PC-9 (cell line): ENCODE results near the gene KAT6B. TPM values are rescaled to one million over a fixed set of nuclear protein-coding genes. Genes with fewer than 3 reads are reported as not detected.
"Not testable (repeated sequence)": the region's sequence is repeated elsewhere in the genome, so short reads cannot be mapped to it uniquely, and the experiment has no call there.

ENCODE experiments used
- BruUV-seq: library from RNA; stranded (reverse); fragments of 400-500 nt; replicated peaks from 2 replicates; lab custom pipeline; 2021; lab: Mats Ljungman, UMichigan
- CTCF ChIA-PET: fragments of 300-600 bp; sonication (Branson Sonifier 250); formaldehyde crosslinking; loops from one replicate; lab custom pipeline; 2022; ENCODE audit warnings: antibody characterized with exemption; lab: Charles Lee
- POLR2A ChIA-PET: fragments of 300-600 bp; sonication (Branson Sonifier 250); formaldehyde crosslinking; loops from one replicate; lab custom pipeline; 2022; ENCODE audit warnings: antibody characterized with exemption; ENCODE audit not compliant: unreplicated experiment; lab: Charles Lee
- DNase-seq, 2 experiments: peaks; one replicate each; pipeline versions ENCODE4 v3.0.0 to v3.0.0-alpha.2; 2015 to 2022; ENCODE audit warnings: mixed read lengths in 1 of 2
- H2AFZ ChIP-seq: fragments of 200-600 bp; sonication (generic); 2 replicates; pipeline ENCODE4 v1.8.1; 2017; ENCODE audit warnings: antibody characterized with exemption
- H3F3A ChIP-seq: fragments of 200-600 bp; sonication (generic); 2 replicates; pipeline ENCODE4 v1.8.1; 2017; ENCODE audit warnings: antibody characterized with exemption, mild to moderate bottlenecking, low read depth; ENCODE audit not compliant: insufficient read depth
- H3K27ac ChIP-seq: fragments of 200-600 bp; sonication (generic); 2 replicates; pipeline ENCODE4 v1.6.1; 2016; ENCODE audit warnings: mixed run types
- H3K27me3 ChIP-seq: fragments of 200-600 bp; sonication (generic); 2 replicates; pipeline ENCODE4 v1.6.1; 2016; ENCODE audit warnings: low read depth, mixed run types; ENCODE audit not compliant: insufficient read depth
- H3K36me3 ChIP-seq: fragments of 200-600 bp; sonication (generic); 2 replicates; pipeline ENCODE4 v1.6.1; 2016; ENCODE audit warnings: low read depth, mixed run types
- H3K4me1 ChIP-seq: fragments of 200-600 bp; sonication (generic); replicated peaks from 2 replicates; pipeline ENCODE4 v1.6.1; 2016; ENCODE audit warnings: mixed run types; ENCODE audit not compliant: insufficient read depth
- H3K4me2 ChIP-seq: fragments of 200-600 bp; sonication (generic); 2 replicates; pipeline ENCODE4 v1.6.1; 2017; ENCODE audit warnings: mixed run types
- H3K4me3 ChIP-seq: fragments of 200-600 bp; sonication (generic); 2 replicates; pipeline ENCODE4 v1.6.1; 2016; ENCODE audit warnings: mixed run types
- H3K79me2 ChIP-seq: fragments of 200-600 bp; sonication (generic); 2 replicates; pipeline ENCODE4 v1.6.1; 2017; ENCODE audit warnings: low read depth, mixed run types
- H3K9me2 ChIP-seq: fragments of 200-600 bp; sonication (generic); 2 replicates; pipeline ENCODE4 v1.8.1; 2017; ENCODE audit warnings: mild to moderate bottlenecking; ENCODE audit not compliant: insufficient read depth
- H3K9me3 ChIP-seq: fragments of 200-600 bp; sonication (generic); 2 replicates; pipeline ENCODE4 v1.8.1; 2016; ENCODE audit warnings: low read depth; ENCODE audit not compliant: insufficient read depth
- H4K20me1 ChIP-seq: fragments of 200-600 bp; sonication (generic); 2 replicates; pipeline ENCODE4 v1.8.1; 2017; ENCODE audit not compliant: insufficient read depth
- CTCF ChIP-seq: fragments of 200-600 bp; sonication (generic); conservative IDR thresholded peaks from 2 replicates; pipeline ENCODE4 v1.6.1; 2017; ENCODE audit warnings: mixed run types, antibody characterized with exemption, mild to moderate bottlenecking, moderate library complexity
- EZH2 ChIP-seq: fragments of 200-600 bp; sonication (generic); IDR thresholded peaks from 2 replicates; pipeline ENCODE4 v1.8.0; 2017; ENCODE audit warnings: antibody characterized with exemption, low read depth
- intact Hi-C: fragments of 100-400 bp; cut with micrococcal nuclease; formaldehyde crosslinking; loops from one replicate; pipeline ENCODE4 v1.10.0; 2022; ENCODE audit not compliant: unreplicated experiment
- total RNA-seq: library from RNA; stranded (reverse); gene quantifications from 2 replicates; pipeline ENCODE4 v1.2.3, GENCODE V29; 2021

Gene KAT6B
- total RNA-seq, 1 experiment from 2014 or later = 30.9 TPM

GRCh38 chr10:74891053-74891452 is 64.7 kb downstream of the KAT6B start:
- ChIA-PET POLR2A (interaction anchor here (0.7 kb wide), 1 partner anchor 109 kb away, joined by 9 read pairs; no protein-coding TSS in a partner anchor), CTCF (no interaction called here)
- Histone ChIP-seq H3F3A (0 out of 2 replicates have a peak, but pooled peaks cover 5% of the 10 kb centered on the region), H3K4me2 (no peak overlapping the region), H3K36me3 (no peaks in the 10 kb centered on the region), H3K79me2 (peaks cover 27% of the 10 kb centered on the region), H3K9me2 (peaks cover 3% of the 10 kb centered on the region; the same call in 1 of the 2 replicates), H2AFZ (no peak overlapping the region), H3K4me1 (no peaks in the 10 kb centered on the region), H3K4me3 (no peak overlapping the region), H3K9me3 (no peaks in the 10 kb centered on the region), H3K27me3 (no peaks in the 10 kb centered on the region), H3K27ac (no peak overlapping the region), H4K20me1 (peaks cover 11% of the 10 kb centered on the region; the same call in 1 of the 2 replicates)
- no peak for TF ChIP-seq CTCF
- no peak for TF ChIP-seq EZH2
- no peak for DNase-seq
- intact Hi-C loops = no loop called here
- BruUV-seq = no TSS peak

- no TSS peak for BruUV-seq
- Histone ChIP-seq H3K9me3 (no peaks in the 10 kb centered on the region), H3K36me3 (no peaks in the 10 kb centered on the region), H3K9me2 (peaks cover 3% of the 10 kb centered on the region; the same call in 1 of the 2 replicates), H3K79me2 (peaks cover 22% of the 10 kb centered on the region; the same call in 1 of the 2 replicates), H3K4me1 (peaks cover 6% of the 10 kb centered on the region), H3K27ac (no peak overlapping the region), H3K27me3 (no peaks in the 10 kb centered on the region), H2AFZ (no peak overlapping the region), H3F3A (0 out of 2 replicates have a peak, but pooled peaks cover 5% of the 10 kb centered on the region), H3K4me3 (no peak overlapping the region), H4K20me1 (peaks cover 11% of the 10 kb centered on the region; the same call in 1 of the 2 replicates), H3K4me2 (no peak overlapping the region)
- POLR2A ChIA-PET = no interaction called here
- CTCF ChIA-PET = no interaction called here
- intact Hi-C loops = no loop called here
- DNase-seq = no peak
- no peak for TF ChIP-seq CTCF
- TF ChIP-seq EZH2 = no peak
These were observed 66.4 kb downstream of the KAT6B start for GRCh38 chr10:74892839-74893238.

DNA sequence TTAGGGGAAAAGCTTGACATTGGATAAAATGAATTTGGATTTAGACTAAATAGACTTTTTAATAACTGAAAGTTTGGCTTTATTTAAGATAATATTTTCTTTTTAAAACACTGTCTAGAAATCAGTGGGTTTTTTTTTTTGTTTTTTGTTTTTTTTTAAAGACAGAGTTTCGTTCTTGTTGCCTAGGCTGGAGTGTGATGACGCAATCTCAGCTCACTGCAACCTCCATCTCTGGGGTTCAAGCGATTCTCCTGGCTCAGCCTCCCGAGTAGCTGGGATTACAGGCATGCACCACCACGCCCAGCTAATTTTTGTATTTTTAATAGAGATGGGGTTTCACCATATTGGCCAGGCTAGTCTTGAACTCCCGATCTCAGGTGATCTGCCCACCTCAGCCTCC is 66.9 kb downstream of the KAT6B start:
- H3K27me3 ChIP-seq, CTCF ChIA-PET, POLR2A ChIA-PET, H3K9me3 ChIP-seq, BruUV-seq, H3K9me2 ChIP-seq, DNase-seq, H3K4me2 ChIP-seq, H2AFZ ChIP-seq, intact Hi-C loops, H3K36me3 ChIP-seq, H3K27ac ChIP-seq, H3K4me3 ChIP-seq, H3K4me1 ChIP-seq, H3F3A ChIP-seq: not testable (repeated sequence)
- peaks cover 11% of the 10 kb centered on the region; the same call in 1 of the 2 replicates for H4K20me1 ChIP-seq
- H3K79me2 ChIP-seq = peaks cover 19% of the 10 kb centered on the region; the same call in 1 of the 2 replicates
